Raji (cell line): ENCODE results near the gene SMAD6.

ENCODE experiments used
- POLR2A ChIP-seq: IDR thresholded peaks from 2 replicates; pipeline ENCODE4 v1.6.1; 2011; ENCODE audit warnings: low read depth, low read length, control low read depth; ENCODE audit not compliant: insufficient read depth

Gene SMAD6

DNA sequence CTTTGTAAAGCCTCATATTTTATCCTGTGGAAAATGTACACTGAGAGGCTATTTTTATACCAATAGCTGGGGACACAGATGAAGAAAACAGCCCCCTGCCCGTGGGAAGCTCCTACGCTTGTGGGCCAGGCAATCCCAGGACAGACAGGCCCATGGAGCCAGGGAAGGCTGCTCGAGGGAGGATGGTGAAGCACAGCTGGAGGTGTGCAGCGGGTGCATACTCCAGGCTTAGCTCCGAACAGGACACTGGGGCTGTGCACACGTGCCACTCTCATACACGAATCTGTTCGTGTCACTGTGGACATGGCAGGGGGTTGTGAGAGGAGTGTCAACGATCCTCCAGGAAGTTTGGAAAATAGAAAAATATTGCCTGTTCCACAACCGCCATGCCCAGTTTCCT, 36.1 kb downstream of the SMAD6 start:
- no peak for TF ChIP-seq POLR2A

GRCh38 chr15:66738595-66738994, 36.6 kb downstream of the SMAD6 start:
- TF ChIP-seq POLR2A: no peak

DNA sequence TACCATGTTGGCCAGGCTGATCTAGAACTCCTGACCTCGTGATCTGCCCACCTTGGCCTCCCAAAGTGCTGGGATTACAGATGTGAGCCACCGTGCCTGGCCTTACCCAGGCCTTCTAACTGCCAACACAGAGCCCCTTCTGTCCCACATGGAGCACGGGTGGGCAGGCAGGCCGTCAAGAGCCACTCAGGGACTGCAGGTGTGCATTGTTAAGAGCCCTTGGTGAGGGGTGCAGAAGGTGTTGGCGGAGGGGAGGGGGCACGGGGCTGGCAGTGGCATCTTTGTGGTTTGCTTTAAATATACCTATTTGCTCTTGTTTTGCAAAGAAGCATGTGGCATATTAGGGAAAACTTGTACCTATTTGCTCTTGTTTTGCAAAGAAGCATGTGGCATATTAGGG, 37.3 kb downstream of the SMAD6 start:
- no peak for TF ChIP-seq POLR2A

GRCh38 chr15:66740802-66741201, 38.8 kb downstream of the SMAD6 start:
- TF ChIP-seq POLR2A: no peak

DNA sequence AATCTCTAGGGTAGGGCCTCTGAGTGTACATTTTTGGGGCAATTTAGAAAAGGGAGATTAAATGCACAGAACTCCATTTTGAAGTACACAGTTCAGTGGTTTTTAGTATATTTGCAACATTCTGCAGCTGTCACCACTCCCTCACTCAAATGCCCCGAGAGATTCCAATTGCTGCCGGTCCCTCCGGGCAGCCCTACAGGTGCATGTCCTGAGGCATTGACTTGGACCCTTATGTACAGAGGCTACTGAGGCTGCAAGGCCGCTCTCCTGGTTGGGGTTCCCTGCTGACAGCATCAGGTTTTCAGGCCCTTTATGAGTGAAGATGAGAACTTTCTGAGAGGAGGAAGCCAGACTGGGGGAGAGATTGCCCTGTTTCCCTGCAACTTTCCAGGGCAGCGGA, 39.6 kb downstream of the SMAD6 start:
- no peak for TF ChIP-seq POLR2A

DNA sequence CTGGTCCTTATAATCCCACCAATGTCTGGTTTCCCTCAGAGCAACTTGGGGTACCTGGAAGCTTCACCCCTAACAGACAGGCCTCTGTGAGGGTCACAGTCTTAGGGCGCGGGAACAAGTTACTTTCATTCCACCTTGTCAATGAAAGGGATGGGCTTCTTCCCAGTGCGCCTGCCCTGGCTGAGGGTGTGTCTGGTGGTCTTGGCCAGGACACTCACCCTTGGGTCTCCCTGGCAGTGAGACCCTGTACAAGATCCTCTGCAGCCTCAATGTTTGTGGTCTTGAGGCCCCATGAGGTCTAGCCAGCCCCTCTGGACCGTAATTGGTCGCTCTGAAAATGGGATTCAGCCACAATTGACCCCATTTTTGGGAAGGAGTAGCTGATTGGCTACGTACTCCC, 40.2 kb downstream of the SMAD6 start:
- no peak for TF ChIP-seq POLR2A

DNA sequence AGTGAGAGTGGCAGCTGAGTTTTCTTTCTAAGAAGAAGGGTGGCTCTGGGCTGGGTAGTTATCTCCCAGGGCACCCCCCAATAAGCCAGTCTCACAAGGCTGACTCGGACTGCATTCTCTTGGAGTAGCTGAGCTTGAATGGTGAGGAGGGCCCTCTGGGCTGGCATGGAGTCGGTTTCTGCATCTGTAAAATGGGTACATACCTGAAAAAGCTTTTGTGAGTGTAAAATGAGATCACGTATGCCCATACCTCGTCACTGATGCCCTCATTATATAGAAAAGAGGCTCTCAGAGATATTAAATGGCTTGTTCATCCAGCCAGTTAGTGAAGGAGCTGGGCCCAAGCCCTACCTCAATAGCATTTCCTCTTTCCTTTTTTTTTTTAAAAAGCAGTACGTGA, 41.2 kb downstream of the SMAD6 start:
- TF ChIP-seq POLR2A: no peak

- TF ChIP-seq POLR2A: no peak
Observed at GRCh38 chr15:66743703-66744536, 41.9 kb downstream of the SMAD6 start.

- no peak for TF ChIP-seq POLR2A
Observed at GRCh38 chr15:66744610-66745279, 42.7 kb downstream of the SMAD6 start.

GRCh38 chr15:66745530-66746230, 43.6 kb downstream of the SMAD6 start:
- no peak for TF ChIP-seq POLR2A

GRCh38 chr15:66746231-66746605, 44.2 kb downstream of the SMAD6 start:
- TF ChIP-seq POLR2A: no peak

DNA sequence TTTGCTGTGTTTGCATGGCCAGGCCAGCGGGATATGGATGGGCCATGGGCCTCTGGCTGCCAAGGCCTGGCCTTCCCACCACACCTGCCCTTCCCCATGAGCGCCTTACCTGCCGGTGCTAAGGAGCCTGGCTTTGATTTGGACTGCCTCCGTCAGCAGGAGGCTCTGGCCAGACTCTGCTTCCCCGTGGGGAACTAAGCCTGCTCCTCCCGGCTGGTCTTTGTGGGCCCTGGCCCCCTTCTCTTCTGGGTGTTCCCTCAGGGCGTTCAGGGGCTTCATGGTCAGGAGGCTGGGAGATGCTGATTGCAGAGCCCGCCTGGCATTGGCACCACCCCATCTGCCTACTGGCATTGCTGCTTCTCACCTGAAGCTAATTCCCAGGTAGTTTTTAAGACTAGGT, 45.2 kb downstream of the SMAD6 start:
- no peak for TF ChIP-seq POLR2A

DNA sequence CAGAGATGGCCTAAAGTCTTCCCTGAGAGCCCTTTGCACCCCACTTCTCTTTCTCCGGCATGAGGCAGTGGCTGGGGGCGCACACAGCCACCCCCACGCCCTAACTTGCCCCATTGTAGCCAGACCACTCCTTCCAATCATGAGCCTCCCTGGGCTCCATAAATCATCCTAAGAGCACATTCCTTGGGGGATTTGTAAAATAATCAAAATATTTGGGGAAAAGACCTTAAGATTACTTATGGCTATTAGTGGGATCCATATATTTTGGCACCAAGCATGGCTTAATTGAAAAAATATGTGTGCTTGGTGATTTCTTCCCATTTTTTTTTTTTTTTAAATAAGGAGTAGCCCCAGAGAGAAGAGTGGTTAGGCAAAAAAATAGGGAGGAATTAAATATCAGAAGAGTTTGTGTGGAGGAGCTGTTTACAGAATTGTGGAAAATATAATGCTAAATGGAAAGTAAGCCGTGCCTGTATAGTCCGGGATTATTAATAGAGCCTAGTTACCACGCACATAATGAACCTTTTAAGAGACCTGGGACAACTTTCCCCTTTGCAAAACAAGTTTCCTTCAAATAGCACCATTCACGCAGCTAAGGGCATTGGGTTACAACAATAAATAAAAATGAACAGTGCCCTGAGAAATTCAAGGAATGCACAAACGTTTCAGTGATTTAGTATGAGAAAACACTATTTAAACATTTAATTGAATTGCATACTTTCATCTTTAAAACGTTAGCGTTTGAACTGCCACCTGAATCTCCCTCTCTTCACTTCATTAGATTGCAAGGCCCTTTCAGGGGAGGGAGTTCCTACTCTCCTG, 46.1 kb downstream of the SMAD6 start:
- no peak for TF ChIP-seq POLR2A

DNA sequence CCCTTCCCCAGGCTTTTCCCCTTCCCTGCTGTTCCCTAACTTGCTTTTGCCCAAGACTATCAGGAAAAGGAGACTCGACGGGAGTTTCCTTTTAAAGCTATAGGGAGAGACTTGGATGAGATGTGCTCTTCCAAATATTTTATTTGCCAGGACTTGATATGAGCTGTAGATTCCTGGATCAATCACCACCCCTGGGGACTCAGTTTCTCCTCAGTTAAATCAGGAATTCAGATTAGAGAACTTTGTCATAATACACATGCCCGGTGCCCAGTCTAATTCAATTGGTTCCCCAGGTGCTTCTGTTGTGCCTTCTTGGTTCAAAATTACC, 46.6 kb downstream of the SMAD6 start:
- no peak for TF ChIP-seq POLR2A

DNA sequence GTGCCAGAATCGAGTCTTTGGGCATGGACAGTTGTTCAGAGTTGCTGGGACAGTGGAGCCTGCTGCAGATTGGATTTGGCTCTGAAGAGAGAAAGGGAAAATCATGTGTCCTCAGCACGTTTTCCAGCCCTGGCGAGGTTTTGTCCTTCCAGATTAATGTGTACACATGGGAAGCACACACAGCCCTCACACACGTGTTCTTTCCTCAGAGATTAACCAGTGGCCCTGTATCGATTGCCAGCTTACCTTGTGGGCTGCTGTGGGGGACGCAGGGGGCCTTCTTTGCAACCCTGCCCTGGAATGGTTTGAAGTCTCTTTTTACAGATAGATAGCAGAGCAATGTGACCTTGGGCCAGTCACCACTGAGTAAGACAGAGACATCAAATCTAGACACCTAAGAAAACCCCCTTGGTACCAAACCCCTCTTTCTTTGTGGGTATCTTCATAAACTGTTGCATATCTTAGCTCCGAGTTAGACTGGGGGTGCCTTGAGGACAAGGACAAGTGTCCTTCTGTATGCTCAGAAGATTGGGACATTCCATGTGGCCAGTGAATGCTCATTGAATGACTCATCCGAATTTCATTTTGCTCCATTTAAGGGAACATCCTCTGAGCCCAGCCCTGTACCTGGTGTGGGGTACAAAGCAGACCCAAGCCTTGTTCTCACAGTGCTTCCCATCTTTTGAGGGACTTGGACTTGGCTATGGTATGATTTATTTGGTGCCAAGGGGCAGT, 48.0 kb downstream of the SMAD6 start:
- TF ChIP-seq POLR2A: no peak
